Astrocyte of the cerebellum (primary cell): ENCODE measurements around the gene TPO.
"Not testable (repeated sequence)": the region's sequence is repeated elsewhere in the genome, so short reads cannot be mapped to it uniquely, and the experiment has no call there.

Experiments
- DNase-seq: peaks from one replicate; pipeline ENCODE4 v3.0.0-alpha.2; 2011; ENCODE audit warnings: low read depth
- H3K4me3 ChIP-seq: 2 replicates; pipeline ENCODE4 v1.5.1; 2011; ENCODE audit warnings: mild to moderate bottlenecking, low read depth, low read length, moderate library complexity
- CTCF ChIP-seq: IDR thresholded peaks from 2 replicates; pipeline ENCODE4 v1.5.1; 2012; ENCODE audit warnings: low read length, low read depth, moderate library complexity, mild to moderate bottlenecking; ENCODE audit errors: missing control alignments
- in situ Hi-C: cut with HindIII; loops from 2 replicates; pipeline ENCODE4 v1.10.0; 2017; ENCODE audit warnings: low sequenced_read_pairs

Gene TPO

GRCh38 chr2:1561811-1562421 is 148.7 kb downstream of the TPO start:
- no peak for TF ChIP-seq CTCF
- H3K4me3 ChIP-seq, result no peak overlapping the region
- in situ Hi-C loops, result loop anchor here (25.0 kb wide), 1 partner anchor 875 kb away; the partner anchor contains the start of gene TMEM18
- no peak for DNase-seq

- in situ Hi-C loops, result loop anchor here (25.0 kb wide), 1 partner anchor 876 kb away; the partner anchor contains the start of gene TMEM18
- no peak for DNase-seq
- no peak for TF ChIP-seq CTCF
- no peak overlapping the region for H3K4me3 ChIP-seq
Observed at GRCh38 chr2:1563084-1563857, 150.0 kb downstream of the TPO start.

- H3K4me3 ChIP-seq, result no peak overlapping the region
- no peak for TF ChIP-seq CTCF
- in situ Hi-C loops, result loop anchor here (25.0 kb wide), 1 partner anchor 877 kb away; the partner anchor contains the start of gene TMEM18
- no peak for DNase-seq
Observed at GRCh38 chr2:1563943-1564891, 151.0 kb downstream of the TPO start.

GRCh38 chr2:1567556-1568344 is 154.5 kb downstream of the TPO start:
- in situ Hi-C loops, result loop anchor here (25.0 kb wide), 1 partner anchor 880 kb away; the partner anchor contains the start of gene TMEM18
- TF ChIP-seq CTCF, result no peak

GRCh38 chr2:1568345-1568668 is 155.0 kb downstream of the TPO start:
- DNase-seq, H3K4me3 ChIP-seq: not testable (repeated sequence)
- in situ Hi-C loops, result loop anchor here (25.0 kb wide), 1 partner anchor 881 kb away; the partner anchor contains the start of gene TMEM18

More at GRCh38 chr2:1567556-1568344, 154.5 kb downstream of the TPO start:
- no peak overlapping the region for H3K4me3 ChIP-seq
- no peak for DNase-seq

GRCh38 chr2:1569879-1570450 is 156.7 kb downstream of the TPO start:
- DNase-seq, result no peak
- in situ Hi-C loops, result loop anchor here (25.0 kb wide), 1 partner anchor 883 kb away; the partner anchor contains the start of gene TMEM18
- no peak for TF ChIP-seq CTCF
- no peak overlapping the region for H3K4me3 ChIP-seq
